SKM-1 (cell line): ENCODE measurements around the gene NUCKS1.
A peak's percentile ranks its signal among the peaks of the same experiment; 100 is the strongest.

Experiments used
- DNase-seq: peaks from one replicate; lab custom pipeline; 2025; ENCODE audit not compliant: unreplicated experiment; lab: John Stamatoyannopoulos, UW

NUCKS1 gene

DNA sequence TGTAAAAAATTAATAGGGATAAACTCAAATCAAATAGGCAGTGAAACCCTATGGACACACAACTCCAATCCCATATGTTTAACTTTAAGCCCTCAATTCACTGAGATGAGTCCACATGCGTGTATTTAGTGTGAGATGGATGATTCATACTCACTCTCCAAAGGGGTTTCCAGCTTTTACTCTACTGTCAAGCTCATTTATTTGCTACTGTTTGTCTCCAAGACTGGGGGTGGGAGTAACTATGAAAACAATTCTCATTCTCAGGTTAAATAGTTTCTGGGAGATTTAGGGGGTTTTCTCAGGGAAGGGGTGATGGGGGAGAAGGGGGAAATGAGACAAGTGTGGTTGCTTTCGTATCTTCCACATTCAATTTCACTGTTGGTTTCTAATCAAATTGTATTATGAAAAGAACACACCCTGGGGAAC lies 22.6 kb upstream of the NUCKS1 start:
- DNase-seq = no peak

DNA sequence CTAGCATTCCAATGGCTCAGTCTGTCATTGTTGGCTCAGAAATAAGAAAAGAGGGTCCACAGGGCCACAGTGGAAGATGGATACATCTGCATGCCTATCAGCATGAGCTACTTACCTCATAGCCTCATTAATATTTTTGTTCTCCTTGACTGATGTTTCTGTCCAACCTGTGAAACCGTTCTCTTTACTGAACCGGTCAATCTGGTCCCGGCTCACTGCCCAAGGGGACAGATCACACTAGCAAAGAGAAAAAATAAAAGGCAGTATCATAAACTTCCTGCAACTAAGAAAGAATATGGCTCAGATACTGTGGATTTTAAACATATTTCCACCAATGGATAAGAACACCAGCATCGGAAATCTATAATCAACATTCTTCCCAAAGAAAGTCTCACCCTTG lies 20.6 kb upstream of the NUCKS1 start:
- DNase-seq = no peak

DNA sequence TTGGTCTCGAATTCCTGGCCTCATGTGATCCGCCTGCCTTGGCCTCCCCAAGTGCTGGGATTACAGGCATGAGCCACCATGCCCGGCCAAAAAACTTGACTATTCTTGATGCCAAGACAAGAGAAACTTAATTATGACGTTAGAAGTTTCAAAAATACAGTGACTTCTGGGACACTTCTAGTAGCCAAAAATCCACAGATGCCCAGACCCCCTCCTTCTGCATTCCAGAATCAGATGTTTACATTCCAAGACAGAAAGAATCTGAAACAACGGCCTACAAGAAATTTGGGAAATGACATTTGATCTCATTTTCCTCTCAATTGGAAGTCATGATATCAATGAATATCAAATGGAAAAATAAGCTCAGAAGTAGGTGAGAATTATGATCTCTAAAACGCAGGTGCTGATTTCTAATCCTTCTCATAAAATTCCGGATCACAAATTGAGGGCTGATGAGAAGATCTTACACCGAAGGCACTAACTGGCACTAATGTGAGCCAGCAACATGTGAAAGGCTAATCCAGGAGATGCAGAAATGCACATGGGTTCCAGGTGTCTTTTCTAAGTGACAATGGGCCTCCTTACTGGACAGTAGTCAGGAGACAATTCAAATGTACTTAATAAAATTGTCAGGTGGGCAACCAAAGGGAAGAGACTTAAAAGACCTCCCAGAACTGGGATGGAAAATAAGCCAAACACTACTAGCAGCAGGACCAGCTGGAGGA lies 19.8 kb upstream of the NUCKS1 start:
- DNase-seq = no peak

DNA sequence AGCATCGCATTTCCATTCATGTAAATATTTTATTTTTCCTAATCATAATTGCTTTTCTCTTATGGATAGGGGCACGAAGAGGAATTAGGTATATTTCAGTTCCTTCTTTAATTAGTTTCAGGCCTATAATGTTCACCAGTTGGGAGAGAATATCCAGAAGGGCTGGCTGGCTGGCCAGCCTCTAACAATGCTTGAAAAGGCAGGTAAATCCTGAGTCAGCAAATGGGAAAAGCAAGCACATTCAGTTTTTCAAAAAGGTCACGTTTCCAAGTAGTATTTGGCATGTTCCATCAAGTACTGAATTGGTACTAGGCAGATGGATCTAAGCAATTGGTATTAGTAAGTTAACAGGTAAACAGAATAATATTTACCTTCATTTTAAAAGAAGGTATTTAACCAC lies 17.3 kb upstream of the NUCKS1 start:
- DNase-seq = no peak

DNA sequence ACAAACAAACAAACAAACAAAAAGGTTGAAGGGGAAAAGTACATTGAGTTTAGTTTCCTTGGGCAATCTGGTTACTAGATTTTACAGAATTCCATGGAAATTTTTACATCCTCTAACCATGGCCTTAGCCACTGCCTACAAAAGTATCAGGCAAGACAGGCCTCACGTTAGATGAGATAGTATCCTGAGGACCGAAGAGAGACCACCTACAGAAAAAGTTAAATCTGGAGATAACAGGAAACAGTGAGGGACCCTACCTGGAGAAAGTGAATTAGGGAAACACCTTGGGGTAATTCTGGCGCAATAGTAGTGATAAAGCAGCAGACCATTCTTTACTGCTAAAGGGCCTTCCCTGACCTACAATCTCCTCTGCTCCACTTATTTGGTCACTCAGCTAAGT lies 16.6 kb upstream of the NUCKS1 start:
- DNase-seq = no peak

DNA sequence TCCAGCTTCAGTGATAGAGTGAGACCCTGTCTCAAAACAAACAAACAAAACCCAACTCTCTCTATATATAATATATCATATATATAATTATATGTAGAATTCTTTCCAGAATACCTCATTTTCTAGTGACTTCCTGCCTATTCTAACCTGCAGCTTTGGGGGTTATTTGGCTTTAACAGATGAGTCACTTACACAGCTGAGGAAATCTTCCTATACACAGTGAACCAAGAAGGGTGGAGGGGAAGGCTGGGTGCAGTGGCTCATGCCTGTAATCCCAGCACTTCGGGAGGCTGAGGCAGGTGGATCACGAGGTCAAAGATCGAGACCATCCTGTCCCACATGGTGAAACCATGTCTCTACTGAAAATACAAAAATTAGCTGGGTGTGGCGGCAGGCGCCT lies 16.1 kb upstream of the NUCKS1 start:
- no peak for DNase-seq

DNA sequence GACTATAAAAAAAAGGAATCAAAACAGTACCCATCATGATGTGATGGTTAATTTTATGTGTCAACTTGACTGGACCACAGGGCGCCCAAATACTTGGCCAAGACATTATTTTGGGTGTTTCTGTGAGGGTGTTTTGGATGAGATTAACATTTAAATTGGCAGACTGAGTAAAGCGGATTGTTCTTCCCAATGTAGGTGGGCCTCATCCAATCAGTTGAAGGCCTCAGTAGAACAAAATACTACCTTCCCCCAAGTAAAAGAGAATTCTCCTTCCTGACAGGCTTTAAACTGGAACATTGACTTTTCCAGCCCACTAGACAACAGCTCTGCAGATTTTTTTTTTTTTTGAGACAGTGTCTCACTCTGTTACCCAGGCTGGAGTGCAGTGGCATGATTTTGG lies 14.6 kb upstream of the NUCKS1 start:
- no peak for DNase-seq

DNA sequence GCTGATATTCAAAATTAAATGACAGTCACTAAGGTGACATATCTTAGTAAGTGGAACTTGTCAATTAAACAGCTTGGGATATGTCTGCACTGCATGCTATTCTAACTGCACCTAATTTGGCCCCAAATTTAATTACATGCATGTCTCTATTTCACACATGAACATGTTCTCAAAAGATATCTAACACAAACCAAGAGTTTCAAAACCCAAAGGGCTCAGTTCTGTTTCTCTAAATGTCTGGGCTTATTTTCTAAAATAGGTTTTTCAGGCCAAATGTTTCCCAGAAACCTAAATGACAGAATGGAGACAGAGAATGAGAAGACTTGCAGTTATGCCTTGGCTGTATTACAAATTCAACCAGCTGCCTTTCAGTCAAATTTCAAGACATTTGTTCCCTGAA lies 14.0 kb upstream of the NUCKS1 start:
- no peak for DNase-seq

DNA sequence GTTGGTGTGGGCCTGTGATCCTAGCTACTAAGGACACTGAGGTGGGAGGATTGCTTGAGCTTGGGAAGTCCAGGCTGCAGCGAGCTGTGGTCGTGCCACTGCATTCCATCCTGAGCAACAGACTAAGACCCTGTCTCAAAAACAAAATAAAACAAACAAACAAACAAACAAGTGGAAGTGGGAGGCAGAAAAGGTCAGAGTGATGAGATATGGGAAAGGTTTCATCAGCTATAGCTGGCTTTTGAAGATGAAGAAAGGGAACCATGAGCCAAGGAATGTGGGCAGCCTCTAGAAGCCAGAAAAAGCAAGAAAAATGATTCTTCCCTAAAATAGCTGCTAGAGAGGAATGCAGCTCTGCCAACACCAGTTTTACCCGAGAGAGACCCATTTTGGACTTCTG lies 10.6 kb upstream of the NUCKS1 start:
- DNase-seq = no peak

DNA sequence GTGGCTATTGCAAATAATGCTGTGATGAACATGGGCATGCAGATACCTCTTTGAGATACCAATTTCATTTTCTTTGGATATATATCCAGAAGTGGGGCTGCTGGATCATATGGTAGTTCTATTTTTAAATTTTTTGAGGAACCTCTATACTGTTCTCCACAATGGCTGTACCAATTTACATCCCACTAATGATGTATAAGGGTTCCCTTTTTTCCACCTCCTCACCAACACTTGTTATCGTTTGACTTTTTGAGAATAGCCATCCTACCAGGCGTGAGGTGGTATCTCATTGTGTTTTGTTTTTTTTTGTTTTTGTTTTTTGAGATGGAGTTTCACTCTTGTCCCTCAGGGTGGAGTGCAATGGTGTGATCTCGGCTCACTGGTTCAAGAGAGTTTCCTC lies 6.6 kb upstream of the NUCKS1 start:
- no peak for DNase-seq

DNA sequence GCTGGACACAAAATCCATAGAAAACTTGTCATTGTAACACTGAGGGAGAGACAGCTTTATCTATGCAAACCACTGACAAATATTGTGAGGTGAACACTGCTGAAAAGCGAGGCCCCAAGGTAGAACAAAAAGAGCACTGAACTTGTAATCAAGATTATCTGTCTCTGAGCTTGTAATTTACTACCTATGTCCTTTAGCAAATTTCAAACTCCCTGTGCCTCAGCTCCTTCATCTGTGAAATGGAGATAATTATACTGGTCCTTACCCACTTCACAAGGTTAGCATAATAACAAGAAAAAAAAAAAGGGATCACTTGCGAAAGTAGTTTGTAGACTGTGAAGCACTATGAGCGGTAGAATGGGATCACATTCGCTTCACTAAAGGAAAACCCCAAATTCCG lies 4.9 kb upstream of the NUCKS1 start:
- no peak for DNase-seq

DNA sequence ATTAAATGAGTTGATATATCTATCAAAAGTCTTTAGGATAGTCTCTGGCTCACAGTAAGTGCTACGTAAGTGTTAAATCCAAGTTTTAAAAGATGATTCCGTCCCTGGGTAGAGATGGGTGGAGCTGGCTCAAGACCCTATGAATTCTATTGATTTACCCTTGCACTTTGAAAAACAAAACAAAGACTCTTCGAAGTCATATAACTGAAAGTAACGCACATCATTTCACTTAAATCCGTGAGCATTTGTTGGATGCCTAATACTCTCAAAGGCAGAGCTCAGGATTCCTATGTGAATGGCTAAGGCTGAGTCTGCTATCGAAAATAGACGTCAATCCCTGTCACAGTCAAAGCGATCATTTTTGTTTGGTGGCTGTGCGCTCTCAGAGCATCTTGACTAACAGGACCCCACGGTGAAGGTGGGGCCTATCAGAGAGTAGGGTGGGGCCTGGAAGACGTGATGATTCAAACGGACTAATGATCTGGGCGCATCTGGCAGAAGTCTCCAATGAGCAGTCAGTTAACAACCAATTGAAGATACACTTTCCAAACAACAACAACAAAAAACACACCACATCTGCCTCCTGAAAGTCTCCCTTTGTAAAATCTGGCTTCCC lies 1.2 kb upstream of the NUCKS1 start:
- DNase-seq = no peak

DNA sequence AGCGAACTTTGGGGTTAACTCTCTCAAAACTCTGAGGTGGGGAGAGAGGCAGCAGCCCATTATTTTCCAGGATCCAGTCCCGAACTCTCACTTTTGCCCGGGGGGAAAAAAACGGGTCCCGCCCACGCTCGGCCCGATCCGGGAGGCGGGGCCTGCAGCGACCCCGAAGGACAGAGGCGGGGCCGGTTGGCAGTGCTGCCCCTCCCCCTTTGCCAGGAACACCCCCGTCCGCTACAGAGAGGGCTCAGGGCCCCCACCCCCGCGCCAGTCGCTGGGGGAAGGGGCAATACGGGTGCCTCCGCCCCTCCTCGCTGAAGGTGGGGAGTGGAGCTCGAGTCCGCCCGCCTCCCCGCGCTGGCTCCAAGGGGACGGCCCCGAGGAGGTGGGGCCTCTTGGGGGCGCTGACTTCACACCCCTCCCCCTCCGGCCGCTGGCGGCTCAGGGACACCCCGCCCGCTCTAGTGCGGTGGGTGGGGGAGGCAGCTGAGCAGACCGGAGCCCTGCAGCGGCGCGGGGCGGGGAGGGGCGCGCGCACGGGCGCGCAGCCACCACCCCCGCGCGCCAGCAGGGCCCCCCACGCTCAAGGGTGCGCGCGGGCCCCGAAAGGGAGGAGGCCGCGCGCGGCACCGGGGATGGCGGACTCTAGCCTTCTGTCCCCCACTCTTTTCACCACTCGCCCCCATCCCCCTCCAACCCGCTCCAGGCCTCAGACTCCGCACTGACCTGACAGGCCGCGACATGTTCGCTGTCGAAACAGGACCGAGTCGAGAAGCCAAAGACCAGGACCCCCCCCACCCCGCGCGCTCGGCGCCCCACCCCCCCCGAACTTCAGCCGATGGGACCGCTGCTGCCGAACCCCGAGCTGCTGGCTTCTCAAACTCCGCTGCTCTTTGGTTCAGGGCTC lies 496 bp downstream of the NUCKS1 start:
- peak; percentile 94 for DNase-seq

DNA sequence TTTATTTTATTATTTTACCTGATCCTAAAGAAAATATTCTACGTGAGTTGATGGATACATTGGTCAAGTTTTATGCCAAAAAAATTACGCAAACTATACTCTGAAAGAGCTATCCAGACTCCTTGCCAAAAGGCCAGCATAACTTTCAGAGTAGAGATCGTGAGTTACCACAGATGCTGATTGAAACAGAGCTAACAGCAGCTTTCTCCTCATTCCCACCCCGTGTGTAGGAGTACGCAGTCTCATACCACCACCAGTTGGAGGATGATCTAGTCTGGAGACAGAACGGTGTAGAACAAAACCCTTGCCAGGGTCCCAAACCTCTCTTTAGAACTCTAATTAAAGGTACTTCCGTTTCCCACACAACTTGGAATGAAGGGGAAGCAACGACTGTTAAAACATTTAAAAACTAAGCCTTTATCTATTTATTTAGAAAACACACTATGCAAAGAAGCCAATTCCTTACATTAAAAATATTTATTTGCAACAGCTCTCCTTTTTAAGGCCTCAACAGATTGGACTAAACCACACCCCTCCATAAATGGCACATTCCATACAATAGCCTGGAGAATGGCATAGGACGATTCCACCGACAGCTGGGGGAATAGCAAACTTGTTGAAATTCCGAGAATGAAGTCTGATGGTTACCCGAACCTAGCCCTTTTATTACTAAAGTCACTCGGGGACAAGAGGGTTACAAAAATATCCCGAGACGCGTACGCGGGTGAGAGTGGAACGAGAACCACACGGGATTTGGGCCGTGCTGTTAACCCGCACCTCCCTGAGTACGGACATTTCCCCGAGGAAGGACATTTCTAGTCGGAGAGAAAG lies 1.4 kb downstream of the NUCKS1 start:
- DNase-seq = peak; percentile 88

DNA sequence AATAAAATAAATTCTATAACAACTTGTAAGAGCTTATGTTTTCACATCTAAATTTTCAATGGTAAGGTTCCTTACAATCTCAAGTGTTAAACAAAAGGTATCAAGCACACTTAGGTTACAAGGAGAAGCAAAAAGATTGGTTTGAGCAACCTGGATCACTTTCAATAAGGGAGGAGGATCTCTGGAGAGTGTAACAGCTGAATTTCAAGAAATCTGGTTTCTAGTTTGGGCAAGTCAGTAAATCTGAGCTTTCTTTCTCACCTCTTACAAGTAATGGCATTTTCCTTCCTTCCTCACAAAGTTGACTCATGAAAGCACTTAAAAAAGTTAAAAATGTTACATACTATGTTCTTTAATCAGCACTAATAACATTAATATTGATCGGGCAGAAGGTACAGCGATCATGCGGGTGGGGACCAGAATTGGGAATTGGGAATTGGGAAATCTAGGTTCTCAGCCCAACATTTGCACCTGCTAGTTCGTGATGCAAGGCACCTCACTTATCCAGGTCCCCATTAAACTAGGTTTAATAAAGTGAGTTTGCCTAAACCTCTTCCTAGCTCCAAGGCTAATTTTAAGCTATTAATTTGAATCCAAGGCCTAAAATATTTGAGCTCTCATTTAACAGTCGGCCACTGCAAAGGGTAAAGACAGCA lies 3.1 kb downstream of the NUCKS1 start:
- no peak for DNase-seq

DNA sequence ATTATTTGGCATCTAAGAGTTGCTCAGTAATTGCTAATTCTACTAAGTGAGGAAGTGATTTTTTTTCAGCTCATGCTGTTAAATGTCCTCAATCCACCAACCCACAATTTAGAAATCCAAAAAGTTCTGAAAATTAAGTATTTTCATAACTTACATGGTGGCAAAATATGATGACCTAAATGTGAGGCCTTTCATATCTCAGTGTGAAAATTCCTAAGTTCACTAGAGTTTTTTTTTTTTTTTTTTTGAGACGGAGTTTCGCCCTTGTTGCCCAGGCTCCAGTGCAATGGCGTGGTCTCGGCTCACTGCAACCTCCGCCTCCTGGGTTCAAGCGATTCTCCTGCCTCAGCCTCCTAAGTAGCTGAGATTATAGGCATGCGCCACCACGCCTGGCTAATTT lies 5.6 kb downstream of the NUCKS1 start:
- no peak for DNase-seq

DNA sequence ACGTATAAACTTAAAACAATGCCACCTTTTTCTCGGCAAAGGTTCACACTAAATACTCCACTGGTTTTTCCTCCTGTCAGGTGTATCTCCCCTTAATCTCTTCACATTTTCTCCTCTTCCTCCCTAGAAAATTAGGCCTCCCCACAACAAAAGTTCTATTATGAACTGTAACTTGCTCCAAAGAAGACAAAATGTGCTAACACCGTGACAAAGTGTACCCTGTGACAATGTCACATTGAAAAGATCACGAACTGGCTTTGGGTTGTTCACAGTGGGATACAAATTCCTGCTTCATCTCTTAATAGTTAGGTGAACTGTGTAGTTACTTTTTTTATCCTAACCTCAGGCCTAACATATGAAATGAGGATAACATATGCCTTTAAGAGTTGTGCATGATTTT lies 6.0 kb downstream of the NUCKS1 start:
- DNase-seq = no peak

DNA sequence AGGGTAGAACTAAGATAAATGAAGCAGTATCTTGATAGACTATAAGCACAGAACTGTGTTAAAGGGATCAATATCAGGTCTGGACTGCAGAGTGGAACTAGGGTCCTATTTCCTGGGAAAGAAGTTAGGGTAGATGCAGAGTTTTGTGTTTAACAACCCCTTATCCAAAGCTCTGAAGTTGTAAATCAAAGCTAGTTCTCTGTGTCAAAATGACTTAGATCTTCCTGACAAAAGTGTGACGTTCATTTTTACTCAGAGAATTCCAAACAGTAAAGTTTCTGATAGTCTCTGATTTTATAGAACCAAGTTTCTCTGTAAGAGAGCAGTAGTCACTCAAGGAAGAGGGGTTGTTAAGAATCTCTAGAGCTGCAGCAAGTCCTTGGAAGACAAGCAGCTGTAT lies 8.3 kb downstream of the NUCKS1 start:
- DNase-seq = no peak

DNA sequence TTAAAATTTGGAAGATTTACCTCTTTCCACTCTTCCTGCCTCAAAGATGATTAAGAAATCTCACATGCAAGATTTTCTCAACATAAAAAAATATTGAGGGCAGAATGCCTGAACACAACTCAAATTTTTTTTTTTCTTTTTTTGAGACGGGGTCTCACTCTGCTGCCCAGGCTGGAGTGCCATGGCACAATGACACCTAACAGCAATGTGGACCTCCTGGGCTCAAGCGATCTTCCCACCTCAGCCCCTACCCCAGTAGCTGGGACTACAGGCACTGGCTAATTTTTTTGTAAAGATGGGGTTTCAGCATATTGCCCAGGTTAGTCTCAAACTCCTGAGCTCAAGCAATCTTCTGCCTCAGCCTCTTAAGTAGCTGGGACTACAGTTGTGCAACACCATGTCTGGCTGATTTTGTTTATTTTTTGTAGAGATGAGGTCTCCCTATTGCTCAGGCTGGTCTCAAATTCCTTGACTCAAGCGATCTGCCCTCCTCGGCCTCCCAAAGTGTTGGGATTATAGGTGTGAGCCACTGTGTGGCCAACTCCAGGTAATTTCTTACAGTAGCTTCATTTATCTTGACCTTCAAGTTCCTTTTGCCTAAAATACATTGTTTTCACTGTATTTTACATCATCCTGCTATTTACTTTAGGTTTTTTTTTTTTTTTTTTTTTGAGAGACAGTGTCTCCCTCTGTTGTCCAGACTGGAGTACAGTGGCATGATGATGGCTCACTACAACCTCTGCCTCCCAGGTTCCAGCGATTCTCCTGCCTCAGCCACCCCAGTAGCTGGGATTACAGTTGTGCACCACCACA lies 10.4 kb downstream of the NUCKS1 start:
- no peak for DNase-seq

DNA sequence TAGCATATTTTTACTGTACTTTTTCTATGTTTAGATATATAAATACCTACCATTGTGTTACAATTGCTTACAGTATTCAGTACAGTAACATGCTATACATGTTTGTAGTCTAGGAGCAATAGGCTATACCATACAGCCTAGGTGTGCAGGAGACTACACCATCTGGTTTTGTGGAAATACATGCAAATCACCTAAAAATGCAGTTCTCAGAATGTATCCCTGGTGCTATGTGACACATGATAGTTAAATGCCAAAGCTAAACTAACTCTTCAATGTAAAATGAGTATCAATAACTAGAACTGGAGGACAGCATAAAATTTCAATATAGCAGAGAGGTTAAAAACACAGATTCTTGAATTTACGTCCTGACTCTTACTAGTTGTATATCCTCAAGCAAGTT lies 14.8 kb downstream of the NUCKS1 start:
- no peak for DNase-seq
